GM20431 (cell line): ENCODE data around the gene USP21.
"Not testable (repeated sequence)": the region's sequence is repeated elsewhere in the genome, so short reads cannot be mapped to it uniquely, and the experiment has no call there.

ENCODE experiments used
- in situ Hi-C: fragments of 300-500 bp; cut with MseI, MboI; formaldehyde crosslinking; loops from one replicate; pipeline ENCODE4 v1.15.0; 2020; ENCODE audit warnings: low sequenced_read_pairs; ENCODE audit not compliant: unreplicated experiment

The USP21 gene

DNA sequence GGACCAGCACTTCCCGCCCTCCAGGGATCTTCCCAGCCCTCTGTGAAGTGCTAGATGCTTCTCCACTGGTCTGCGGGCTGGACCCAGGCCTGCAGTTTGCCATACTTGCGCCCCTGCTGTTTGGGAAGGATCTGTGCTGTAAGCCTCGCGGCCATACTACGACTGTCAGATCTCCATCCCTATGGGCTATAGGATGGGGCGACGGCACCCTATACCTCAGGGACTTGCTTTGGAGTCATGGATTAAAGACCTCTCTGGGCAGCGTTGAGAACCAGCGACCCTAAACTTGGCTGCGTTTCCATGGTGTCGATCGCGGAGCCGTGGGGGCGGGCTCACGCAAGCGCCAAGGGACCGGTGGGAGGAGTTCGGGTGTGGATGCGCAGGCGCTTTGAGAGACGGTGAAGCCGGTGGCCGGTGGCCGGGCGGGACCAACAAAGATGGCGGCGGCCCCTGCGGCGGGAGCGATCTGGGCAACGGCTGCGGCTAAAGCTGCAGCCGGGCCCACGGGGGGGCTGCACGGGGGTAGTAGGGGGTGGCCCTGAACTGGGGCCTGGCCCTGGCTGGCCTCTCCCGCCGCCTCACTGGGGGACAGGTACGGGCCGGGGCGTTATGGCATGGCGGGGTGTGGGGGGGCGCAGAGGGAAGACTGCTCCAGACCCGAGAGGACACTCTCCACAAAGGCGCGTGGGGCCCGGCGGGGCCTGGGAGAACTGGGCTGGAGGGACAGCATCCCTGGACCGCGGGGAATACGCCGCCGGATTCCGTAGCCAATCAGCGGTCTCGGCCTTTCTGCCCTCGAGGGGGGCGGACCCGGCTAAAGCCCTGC is at the start of gene USP21:
USP21 (plus strand) TSS at position 414 of the 826 bp plus-strand sequence. CDS start 1,141 bp downstream, outside the sequence.
- in situ Hi-C loops, result no loop called here

GRCh38 chr1:161111117-161111516 is 48.2 kb upstream of the USP21 start:
- in situ Hi-C loops, result no loop called here

- in situ Hi-C loops, result no loop called here
Measured at GRCh38 chr1:161111527-161111926, 47.8 kb upstream of the USP21 start.

- in situ Hi-C loops, result no loop called here
Measured at GRCh38 chr1:161113915-161114314, 45.4 kb upstream of the USP21 start.

GRCh38 chr1:161114556-161114955 is 44.7 kb upstream of the USP21 start:
- in situ Hi-C loops, result no loop called here

- in situ Hi-C loops, result no loop called here
Measured at GRCh38 chr1:161115132-161115711, 44.1 kb upstream of the USP21 start.

- in situ Hi-C loops, result not testable (repeated sequence)
Measured at GRCh38 chr1:161115961-161116360, 43.3 kb upstream of the USP21 start.

GRCh38 chr1:161117759-161118581 is 41.3 kb upstream of the USP21 start, which contains the start of the genes NIT1 and PFDN2:
NIT1 (plus strand) TSS chr1:161118105; CDS start chr1:161118177, 72 bp downstream.
PFDN2 (minus strand) TSS chr1:161118037; CDS start chr1:161118026, 11 bp downstream.
- in situ Hi-C loops, result no loop called here

- in situ Hi-C loops, result no loop called here
Measured at GRCh38 chr1:161119092-161119903, 40.0 kb upstream of the USP21 start.

DNA sequence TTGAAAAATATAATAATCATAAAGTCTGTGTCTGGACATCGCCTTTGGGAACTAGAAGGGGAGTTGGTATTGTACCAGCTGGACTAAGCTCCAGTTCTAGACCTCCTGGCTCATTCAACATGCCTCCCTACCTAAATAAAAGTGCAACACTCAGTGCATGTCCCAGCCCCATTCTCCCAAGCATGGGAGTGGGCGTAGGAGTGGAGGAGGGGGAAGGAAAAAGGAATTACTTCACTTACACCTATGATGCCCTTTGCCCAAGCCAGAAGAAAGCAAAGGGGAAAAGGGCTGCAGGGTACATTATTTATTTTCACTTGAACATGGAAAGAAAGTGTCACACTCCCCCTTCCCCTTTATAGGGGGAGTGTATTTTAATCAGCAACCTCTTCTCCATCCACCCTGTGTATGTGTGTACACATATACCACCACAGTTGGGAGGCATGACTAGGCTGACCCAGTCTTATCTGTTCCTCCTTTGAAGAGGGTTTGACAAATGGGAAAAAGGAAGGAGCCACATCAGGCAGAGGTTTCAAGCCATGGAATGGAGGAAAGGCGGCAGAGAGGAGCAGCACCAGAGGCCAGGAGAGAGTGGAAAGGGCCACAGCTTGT is 38.2 kb upstream of the USP21 start:
- in situ Hi-C loops, result no loop called here

GRCh38 chr1:161121834-161122233 is 37.5 kb upstream of the USP21 start:
- in situ Hi-C loops, result no loop called here

GRCh38 chr1:161122967-161123366 is 36.3 kb upstream of the USP21 start:
- in situ Hi-C loops, result no loop called here

GRCh38 chr1:161127649-161128048 is 31.7 kb upstream of the USP21 start:
- in situ Hi-C loops, result no loop called here

DNA sequence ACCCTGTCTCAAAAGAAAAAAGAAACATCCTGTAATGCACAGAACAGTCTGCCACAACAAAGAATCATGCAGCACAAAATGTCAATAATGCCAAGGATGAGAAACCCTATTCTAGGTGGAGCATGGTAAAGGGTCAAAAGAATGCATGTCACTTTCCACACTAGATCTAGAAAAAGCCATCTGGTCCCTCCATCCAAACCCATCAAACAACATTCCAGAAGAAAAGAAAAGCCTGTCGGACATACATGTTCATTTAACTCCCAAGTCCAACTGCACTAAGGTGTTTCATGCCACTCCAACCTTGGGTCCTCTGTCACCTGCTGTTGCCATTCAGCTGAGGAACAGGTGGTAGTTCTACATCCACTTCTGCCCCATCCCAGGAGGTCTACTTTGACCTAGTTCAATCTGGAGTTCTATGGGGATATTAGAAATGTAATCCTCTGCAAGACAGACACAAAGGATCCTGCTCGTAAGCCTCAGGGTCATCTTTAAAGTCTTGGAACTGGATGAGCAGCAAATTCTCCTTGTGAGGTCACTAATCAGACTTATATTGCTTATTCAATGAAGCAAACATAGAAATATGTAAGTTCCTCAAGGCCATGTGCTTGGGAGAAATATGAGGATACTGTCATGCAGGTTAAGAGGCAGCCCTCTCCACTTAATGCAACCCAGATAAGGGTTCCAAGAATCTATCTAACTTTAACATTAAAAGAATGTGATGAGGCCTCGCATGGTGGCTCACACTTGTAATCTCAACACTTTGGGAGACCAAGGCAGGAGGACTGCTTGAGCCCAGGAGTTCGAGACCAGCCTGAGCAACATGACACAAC is 30.5 kb upstream of the USP21 start:
- in situ Hi-C loops, result no loop called here

DNA sequence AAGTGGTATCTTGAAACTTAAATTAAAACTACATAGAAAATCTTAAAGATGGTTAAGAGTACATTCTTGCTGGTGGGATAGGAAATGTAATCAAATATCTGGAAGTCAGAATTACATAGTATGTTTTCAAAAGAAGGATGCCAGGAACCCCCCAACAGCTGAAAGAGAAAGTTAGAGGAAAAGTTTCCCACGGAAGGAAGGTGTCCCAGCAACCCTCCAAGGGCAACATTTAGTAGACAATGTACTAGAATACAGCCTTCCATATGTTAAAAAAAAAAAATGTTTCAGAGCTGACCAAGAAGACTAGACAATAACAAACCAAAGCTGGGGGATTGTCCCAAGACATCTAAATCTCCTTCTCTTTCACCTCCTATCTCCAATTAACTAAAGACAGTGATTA is 29.0 kb upstream of the USP21 start:
- in situ Hi-C loops, result no loop called here

DNA sequence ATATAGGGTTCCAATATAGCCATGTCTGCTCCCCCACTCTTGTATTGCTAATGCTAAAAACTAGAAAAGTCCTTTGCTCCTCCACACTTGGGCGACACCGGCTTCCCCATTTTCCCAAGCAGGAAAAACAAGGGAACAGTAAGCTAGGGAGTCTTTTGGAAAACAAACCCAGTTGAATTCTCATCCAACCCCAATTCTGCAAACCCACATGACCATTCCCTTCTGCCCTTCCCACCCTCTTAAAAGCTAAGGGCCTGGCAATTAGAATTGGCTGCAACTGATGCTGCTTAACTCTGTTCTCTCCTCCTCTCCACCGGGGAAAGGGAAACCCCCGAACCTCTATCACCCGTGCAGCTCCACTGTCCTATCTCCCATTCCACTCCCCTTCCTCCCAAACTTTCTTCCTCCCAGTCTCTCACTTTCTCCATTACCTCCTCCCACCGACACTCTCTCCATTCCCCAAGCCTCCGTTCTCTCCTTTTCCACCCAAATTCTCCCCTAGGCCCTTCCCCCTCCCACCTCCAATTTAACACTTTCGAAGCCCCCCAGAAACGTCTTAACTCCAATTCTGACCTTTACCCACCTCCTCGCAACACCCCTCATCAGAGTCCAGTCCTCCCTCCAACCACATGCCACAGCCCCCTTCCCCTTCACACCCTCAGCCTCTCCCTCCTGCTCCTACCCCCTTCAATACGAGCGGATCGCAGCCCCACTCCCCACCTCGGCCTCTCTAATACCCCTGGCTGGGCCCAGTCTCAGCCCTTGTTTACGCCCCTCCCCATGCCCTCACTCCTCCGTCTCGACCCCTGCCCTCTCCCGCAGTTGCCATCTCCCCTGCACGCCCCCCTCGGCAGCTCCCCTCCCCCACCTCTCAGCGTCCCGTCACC is 27.5 kb upstream of the USP21 start:
- in situ Hi-C loops, result no loop called here

DNA sequence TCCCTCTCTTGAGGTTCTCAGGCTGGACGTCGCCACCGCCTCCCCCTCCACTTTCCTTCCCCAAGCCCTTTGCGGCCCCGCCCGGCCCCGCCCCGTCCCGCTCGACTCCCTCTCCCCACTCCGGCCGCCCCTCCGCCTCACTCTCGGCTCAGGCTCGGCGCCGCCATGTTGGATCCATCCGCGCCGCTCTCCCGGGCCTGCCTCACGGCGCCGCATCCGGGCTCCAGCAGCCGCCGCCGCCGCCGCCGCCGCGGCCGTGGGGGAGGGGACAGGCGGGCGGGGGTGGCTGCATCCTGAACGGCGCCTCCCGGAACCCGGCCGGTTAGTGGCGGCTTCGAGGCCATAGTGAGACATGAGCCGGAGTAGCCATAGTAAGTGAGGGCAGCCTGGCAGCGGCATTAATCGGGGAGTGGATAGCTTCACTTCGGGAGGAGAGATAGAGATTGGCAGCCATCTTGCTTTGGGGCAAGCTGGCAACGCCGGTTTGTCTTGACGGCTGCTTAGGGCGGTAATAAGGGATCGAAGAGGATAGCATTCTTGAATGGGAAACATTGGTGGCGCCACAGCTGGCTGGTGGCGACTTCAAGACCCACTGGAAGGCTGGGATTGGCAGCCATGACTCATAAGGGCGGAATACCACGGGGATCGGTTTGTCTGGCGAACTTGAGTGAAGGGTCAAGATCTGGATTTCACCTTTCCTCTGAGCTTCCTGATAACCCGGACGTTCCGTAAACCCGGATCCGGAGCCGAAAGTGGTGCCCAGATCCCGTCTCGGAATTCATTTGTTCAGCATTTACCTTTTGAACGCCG is 26.7 kb upstream of the USP21 start, which contains the start of gene DEDD:
DEDD (minus strand) TSS at position 258 of the 810 bp plus-strand sequence. CDS start 8,205 bp downstream, outside the sequence.
- in situ Hi-C loops, result no loop called here
